Mesendoderm (in vitro differentiated cells): ENCODE results near the gene TRIM24.

ENCODE experiments used
- DNase-seq: peaks from one replicate; pipeline ENCODE4 v3.0.0; 2013
- H2AK5ac ChIP-seq: 2 replicates; pipeline ENCODE4 v1.6.1; 2013; ENCODE audit warnings: low read length, inconsistent platforms
- H2BK120ac ChIP-seq: 2 replicates; pipeline ENCODE4 v1.6.1; 2013; ENCODE audit warnings: low read depth, mild to moderate bottlenecking, low read length, moderate library complexity, mixed read lengths
- H2BK15ac ChIP-seq: replicated peaks from 2 replicates; pipeline ENCODE4 v1.6.1; 2013; ENCODE audit warnings: low read depth, mild to moderate bottlenecking, moderate library complexity
- H2BK5ac ChIP-seq: 2 replicates; pipeline ENCODE4 v1.6.1; 2013; ENCODE audit warnings: low read length, inconsistent platforms
- H3K18ac ChIP-seq: 2 replicates; pipeline ENCODE4 v1.6.1; 2013; ENCODE audit warnings: mild to moderate bottlenecking, low read length, mixed read lengths
- H3K23ac ChIP-seq: one replicate; pipeline ENCODE4 v1.6.1; 2013; ENCODE audit warnings: low read length
- H3K27ac ChIP-seq: 2 replicates; pipeline ENCODE4 v1.5.1; 2013; ENCODE audit warnings: low read depth, mild to moderate bottlenecking, inconsistent platforms, low read length, moderate library complexity
- H3K27me3 ChIP-seq: 2 replicates; pipeline ENCODE4 v1.6.1; 2013; ENCODE audit warnings: low read length, control low read depth, mild to moderate bottlenecking, inconsistent platforms; ENCODE audit not compliant: insufficient read depth, poor library complexity
- H3K36me3 ChIP-seq: 2 replicates; pipeline ENCODE4 v1.6.1; 2013; ENCODE audit warnings: low read length, inconsistent platforms; ENCODE audit not compliant: control insufficient read depth, insufficient read depth
- H3K4ac ChIP-seq: one replicate; pipeline ENCODE4 v1.6.1; 2013; ENCODE audit warnings: low read depth, mild to moderate bottlenecking, low read length, moderate library complexity
- H3K4me1 ChIP-seq: 2 replicates; pipeline ENCODE4 v1.6.1; 2013; ENCODE audit warnings: low read depth, low read length, inconsistent platforms; ENCODE audit not compliant: control insufficient read depth
- H3K4me2 ChIP-seq: 2 replicates; pipeline ENCODE4 v1.6.1; 2013; ENCODE audit warnings: low read length
- H3K4me3 ChIP-seq: 2 replicates; pipeline ENCODE4 v1.5.1; 2013; ENCODE audit warnings: mild to moderate bottlenecking, low read length
- H3K56ac ChIP-seq: one replicate; pipeline ENCODE4 v1.6.1; 2013; ENCODE audit warnings: low read length
- H3K79me1 ChIP-seq: 2 replicates; pipeline ENCODE4 v1.6.1; 2013; ENCODE audit warnings: low read length, inconsistent platforms
- H3K79me2 ChIP-seq: 2 replicates; pipeline ENCODE4 v1.6.1; 2013; ENCODE audit warnings: mild to moderate bottlenecking, low read length; ENCODE audit not compliant: control insufficient read depth, insufficient read depth
- H3K9ac ChIP-seq: 2 replicates; pipeline ENCODE4 v1.6.1; 2013; ENCODE audit warnings: low read length, inconsistent platforms
- H4K5ac ChIP-seq: one replicate; pipeline ENCODE4 v1.6.1; 2013; ENCODE audit warnings: low read length
- H4K8ac ChIP-seq: one replicate; pipeline ENCODE4 v1.6.1; 2013; ENCODE audit warnings: low read depth, mild to moderate bottlenecking, control low read depth, low read length, moderate library complexity
- WGBS: extraction: QIAGEN DNeasy Blood & Tissue Kit; methylation state at CpG from one replicate; pipeline ENCODE4 v1.1.7; 2013; ENCODE audit warnings: low lambda C conversion rate, missing lambda C conversion rate; ENCODE audit not compliant: insufficient coverage; ENCODE audit errors: extremely low coverage; 5-methylcytosine and 5-hydroxymethylcytosine counted together

Gene TRIM24

GRCh38 chr7:138502023-138502767, 42.1 kb downstream of the TRIM24 start:
- Histone ChIP-seq H3K4ac (no peak overlapping the region), H4K8ac (no peak overlapping the region), H3K4me2 (no peak overlapping the region), H3K79me2 (peaks cover 77% of the 10 kb centered on the region), H3K23ac (no peak overlapping the region), H3K4me3 (no peak overlapping the region), H2BK120ac (no peak overlapping the region), H4K5ac (no peak overlapping the region), H3K18ac (no peak overlapping the region), H2BK5ac (no peak overlapping the region), H3K56ac (no peak overlapping the region), H3K79me1 (no peaks in the 10 kb centered on the region), H2AK5ac (no peak overlapping the region), H3K36me3 (no peaks in the 10 kb centered on the region), H3K27ac (no peak overlapping the region), H3K27me3 (no peaks in the 10 kb centered on the region), H3K9ac (no peak overlapping the region), H3K4me1 (peaks cover 2% of the 10 kb centered on the region), H2BK15ac (no peak overlapping the region)
- no CpG with 5 or more reads among the region's 4 CpGs for WGBS
- no peak for DNase-seq

GRCh38 chr7:138505361-138505873, 45.4 kb downstream of the TRIM24 start:
- H3K4ac ChIP-seq = no peak overlapping the region
- WGBS = no CpG with 5 or more reads among the region's 2 CpGs
- peaks cover 69% of the 10 kb centered on the region for H3K79me2 ChIP-seq
- no peaks in the 10 kb centered on the region for H3K36me3 ChIP-seq
- H3K27me3 ChIP-seq = no peaks in the 10 kb centered on the region
- H3K4me2 ChIP-seq = no peak overlapping the region
- no peaks in the 10 kb centered on the region for H3K79me1 ChIP-seq
- no peak for DNase-seq
- H2BK120ac ChIP-seq = no peak overlapping the region
- H3K56ac ChIP-seq = no peak overlapping the region
- H2BK15ac ChIP-seq = no peak overlapping the region
- H4K5ac ChIP-seq = no peak overlapping the region
- no peak overlapping the region for H3K4me3 ChIP-seq
- H2AK5ac ChIP-seq = no peak overlapping the region
- H3K27ac ChIP-seq = no peak overlapping the region
- no peak overlapping the region for H3K18ac ChIP-seq
- H3K4me1 ChIP-seq = peaks cover 2% of the 10 kb centered on the region
- H3K23ac ChIP-seq = no peak overlapping the region
- H3K9ac ChIP-seq = no peak overlapping the region
- no peak overlapping the region for H2BK5ac ChIP-seq
- H4K8ac ChIP-seq = no peak overlapping the region

GRCh38 chr7:138506764-138507163, 46.7 kb downstream of the TRIM24 start:
- no peaks in the 10 kb centered on the region for H3K27me3 ChIP-seq
- no CpG with 5 or more reads among the region's 1 CpG for WGBS
- peaks cover 2% of the 10 kb centered on the region for H3K36me3 ChIP-seq
- no peaks in the 10 kb centered on the region for H3K79me1 ChIP-seq
- H3K18ac ChIP-seq = no peak overlapping the region
- no peak overlapping the region for H3K9ac ChIP-seq
- H2AK5ac ChIP-seq = no peak overlapping the region
- no peak overlapping the region for H3K4me2 ChIP-seq
- no peak overlapping the region for H3K4me3 ChIP-seq
- H3K23ac ChIP-seq = no peak overlapping the region
- DNase-seq = peak; percentile 82
- no peak overlapping the region for H3K27ac ChIP-seq
- no peak overlapping the region for H4K8ac ChIP-seq
- H4K5ac ChIP-seq = no peak overlapping the region
- no peak overlapping the region for H3K4ac ChIP-seq
- H3K4me1 ChIP-seq = peaks cover 2% of the 10 kb centered on the region
- H2BK15ac ChIP-seq = no peak overlapping the region
- no peak overlapping the region for H2BK5ac ChIP-seq
- H2BK120ac ChIP-seq = no peak overlapping the region
- peaks cover 66% of the 10 kb centered on the region for H3K79me2 ChIP-seq
- H3K56ac ChIP-seq = no peak overlapping the region

DNA sequence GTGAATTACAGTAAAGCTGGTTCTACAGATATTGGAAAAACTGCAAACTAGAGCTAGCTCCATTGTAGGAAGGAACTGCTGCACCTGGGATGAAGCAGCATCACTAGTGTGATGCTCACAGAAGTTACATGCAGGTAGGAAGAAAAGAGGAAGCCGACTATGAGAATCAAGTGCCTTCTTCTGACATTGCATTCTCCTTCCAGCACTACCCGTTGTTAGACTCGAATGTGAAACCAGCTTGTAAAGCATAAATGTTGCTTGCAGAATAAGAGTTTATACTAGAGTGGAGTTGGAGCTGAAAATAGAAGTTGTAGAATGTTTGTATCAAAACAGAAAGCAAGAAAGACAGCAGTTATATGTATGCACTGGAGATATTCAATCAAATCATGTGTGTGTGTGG, 49.9 kb downstream of the TRIM24 start:
- no peak for DNase-seq
- H3K4me3 ChIP-seq = no peak overlapping the region
- H3K4me1 ChIP-seq = peaks cover 2% of the 10 kb centered on the region
- no peak overlapping the region for H3K18ac ChIP-seq
- no peaks in the 10 kb centered on the region for H3K27me3 ChIP-seq
- no peak overlapping the region for H3K56ac ChIP-seq
- no peak overlapping the region for H2BK15ac ChIP-seq
- peaks cover 4% of the 10 kb centered on the region for H3K36me3 ChIP-seq
- no peak overlapping the region for H3K4me2 ChIP-seq
- no peak overlapping the region for H3K9ac ChIP-seq
- peaks cover 6% of the 10 kb centered on the region for H3K79me1 ChIP-seq
- H2BK5ac ChIP-seq = no peak overlapping the region
- no peak overlapping the region for H3K27ac ChIP-seq
- no peak overlapping the region for H4K8ac ChIP-seq
- no peak overlapping the region for H4K5ac ChIP-seq
- no peak overlapping the region for H3K4ac ChIP-seq
- H3K79me2 ChIP-seq = peaks cover 74% of the 10 kb centered on the region
- H2AK5ac ChIP-seq = no peak overlapping the region
- H3K23ac ChIP-seq = no peak overlapping the region
- WGBS = no CpG with 5 or more reads among the region's 3 CpGs
- no peak overlapping the region for H2BK120ac ChIP-seq

DNA sequence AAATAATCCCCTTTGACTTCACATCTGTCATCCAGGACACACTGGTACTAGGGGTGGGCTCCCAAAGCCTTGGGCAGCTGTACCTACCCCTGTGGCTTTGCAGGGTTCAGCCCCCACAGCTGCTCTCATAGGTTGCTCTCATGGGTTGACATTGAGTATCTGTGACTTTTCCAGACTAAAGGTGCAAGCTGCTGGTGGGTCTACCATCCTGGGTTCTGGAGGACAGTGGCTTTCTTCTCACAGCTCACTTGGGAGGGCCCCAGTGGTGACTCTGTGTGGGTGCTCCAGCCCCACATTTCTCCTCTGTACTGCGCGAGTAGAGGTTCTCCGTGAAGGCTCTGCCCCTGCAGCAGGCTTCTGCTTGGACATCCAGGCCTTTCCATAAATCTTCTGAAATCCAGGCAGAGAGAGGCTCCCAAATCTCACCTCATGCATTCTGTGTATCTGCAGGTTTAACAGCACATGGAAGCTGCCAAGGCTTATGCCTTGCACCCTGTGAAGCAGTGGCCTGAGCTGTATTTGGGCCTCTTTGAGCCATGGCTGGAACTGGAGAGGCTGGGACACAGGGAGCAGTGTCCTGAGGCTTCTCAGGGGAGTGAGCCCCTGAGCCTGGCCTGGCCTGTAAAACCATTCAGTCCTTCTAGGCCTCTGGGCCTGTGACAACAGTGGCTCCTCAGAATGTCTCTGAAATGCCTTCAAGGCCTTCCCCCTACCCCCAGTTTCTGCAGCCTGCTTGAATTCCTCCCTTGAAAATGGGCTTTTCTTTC, 52.2 kb downstream of the TRIM24 start:
- no CpG with 5 or more reads among the region's 3 CpGs for WGBS
- H3K56ac ChIP-seq = no peak overlapping the region

More for the DNA sequence above, 52.2 kb downstream of the TRIM24 start:
- no peak overlapping the region for H3K4me2 ChIP-seq
- no peaks in the 10 kb centered on the region for H3K27me3 ChIP-seq
- peaks cover 4% of the 10 kb centered on the region for H3K36me3 ChIP-seq
- H2AK5ac ChIP-seq = no peak overlapping the region
- H3K18ac ChIP-seq = no peak overlapping the region
- H3K9ac ChIP-seq = no peak overlapping the region
- H4K8ac ChIP-seq = no peak overlapping the region
- peaks cover 9% of the 10 kb centered on the region for H3K79me1 ChIP-seq
- no peaks in the 10 kb centered on the region for H3K4me1 ChIP-seq
- no peak overlapping the region for H2BK15ac ChIP-seq
- H3K4me3 ChIP-seq = no peak overlapping the region
- H3K4ac ChIP-seq = no peak overlapping the region
- H2BK5ac ChIP-seq = no peak overlapping the region
- H2BK120ac ChIP-seq = no peak overlapping the region
- H3K27ac ChIP-seq = no peak overlapping the region
- DNase-seq = no peak
- no peak overlapping the region for H4K5ac ChIP-seq
- peaks cover 64% of the 10 kb centered on the region for H3K79me2 ChIP-seq
- no peak overlapping the region for H3K23ac ChIP-seq
